NOMO-1 (cell line): ENCODE results near the gene HTR6.

Experiments used
- DNase-seq, 2 experiments: peaks; one replicate each; lab custom pipeline; 2025; ENCODE audit not compliant: unreplicated experiment in 2 of 2; lab: John Stamatoyannopoulos, UW

Gene HTR6

DNA sequence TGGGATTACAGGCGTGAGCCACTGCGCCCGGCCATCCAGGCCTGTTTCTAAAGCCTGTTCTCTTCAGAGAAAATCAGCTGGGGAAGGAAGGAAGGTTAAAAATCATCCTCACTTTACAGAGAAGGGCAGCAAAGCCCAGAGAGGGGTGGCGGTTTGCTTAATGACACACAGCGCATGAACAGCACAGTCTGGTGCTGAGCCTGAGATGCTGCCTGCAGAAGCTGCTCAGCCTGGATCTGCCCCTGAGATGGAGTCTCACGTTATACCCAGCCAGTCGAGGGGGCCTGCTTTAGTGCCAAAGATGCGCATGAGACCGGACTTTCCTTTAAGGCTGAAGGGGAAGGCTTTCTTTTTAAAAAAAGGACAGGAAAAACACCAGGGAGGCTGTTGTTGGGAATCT is 21.3 kb downstream of the HTR6 start:
- DNase-seq = no peak

DNA sequence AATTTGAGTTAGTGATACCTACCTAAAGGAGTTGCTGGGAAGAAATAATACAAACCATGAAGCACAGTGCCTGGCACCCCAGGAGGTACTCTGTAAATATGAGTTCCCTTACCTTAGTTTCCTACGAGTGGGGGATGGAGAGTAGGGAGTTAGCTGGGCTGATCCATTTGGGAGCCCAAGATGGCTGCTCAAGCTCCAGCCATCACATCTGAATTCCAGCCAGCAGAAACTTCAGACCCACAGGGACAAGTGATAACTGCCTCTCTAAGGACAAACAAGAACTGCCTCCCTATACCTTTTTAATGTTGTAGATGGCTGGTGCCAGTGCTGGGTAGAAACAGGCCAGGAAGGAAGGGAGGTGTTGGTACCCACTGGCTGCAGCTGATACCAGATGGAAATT is 22.7 kb downstream of the HTR6 start:
- no peak for DNase-seq

GRCh38 chr1:19688041-19688842 is 23.6 kb downstream of the HTR6 start:
- no peak for DNase-seq

GRCh38 chr1:19689085-19689757 is 24.5 kb downstream of the HTR6 start:
- DNase-seq = no peak

DNA sequence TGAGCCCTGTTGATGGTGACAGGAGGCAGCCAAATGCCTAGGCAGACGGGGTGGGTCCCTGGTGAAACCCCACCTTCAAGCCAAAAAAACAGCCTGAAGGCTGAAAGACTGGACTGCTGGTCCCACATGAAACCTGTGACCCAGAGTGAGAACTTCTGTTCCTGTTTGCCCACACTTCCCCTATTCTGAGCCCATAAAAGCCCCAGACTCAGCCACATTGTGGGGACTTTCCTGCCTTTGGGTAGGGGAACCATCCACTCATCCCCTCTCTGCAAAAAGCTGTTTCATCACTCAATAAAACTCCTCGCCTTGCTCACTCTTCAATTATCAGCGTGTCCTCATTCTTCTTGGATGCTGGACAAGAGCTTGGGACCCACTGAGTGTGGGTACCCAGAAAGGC is 25.2 kb downstream of the HTR6 start:
- no peak for DNase-seq

DNA sequence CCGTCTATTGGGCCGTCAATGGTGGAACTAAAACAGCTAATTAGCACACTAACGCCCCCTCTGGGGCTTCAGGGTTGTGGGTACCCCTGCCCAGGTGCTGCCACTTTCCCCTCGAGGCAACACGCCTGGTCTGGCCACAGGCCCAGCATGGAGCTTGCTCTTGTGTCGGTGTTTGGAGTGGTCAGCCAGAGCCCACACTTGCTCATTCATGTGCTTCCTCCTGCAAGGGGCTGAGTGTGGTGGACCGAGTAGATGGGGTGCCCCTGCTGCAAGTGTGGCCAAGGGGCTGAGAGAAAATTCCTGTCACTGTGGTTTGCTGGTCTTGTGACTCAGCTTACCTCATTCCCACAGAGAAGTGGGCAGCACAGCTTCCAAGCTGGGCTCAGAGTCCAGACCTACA is 25.7 kb downstream of the HTR6 start:
- no peak for DNase-seq

DNA sequence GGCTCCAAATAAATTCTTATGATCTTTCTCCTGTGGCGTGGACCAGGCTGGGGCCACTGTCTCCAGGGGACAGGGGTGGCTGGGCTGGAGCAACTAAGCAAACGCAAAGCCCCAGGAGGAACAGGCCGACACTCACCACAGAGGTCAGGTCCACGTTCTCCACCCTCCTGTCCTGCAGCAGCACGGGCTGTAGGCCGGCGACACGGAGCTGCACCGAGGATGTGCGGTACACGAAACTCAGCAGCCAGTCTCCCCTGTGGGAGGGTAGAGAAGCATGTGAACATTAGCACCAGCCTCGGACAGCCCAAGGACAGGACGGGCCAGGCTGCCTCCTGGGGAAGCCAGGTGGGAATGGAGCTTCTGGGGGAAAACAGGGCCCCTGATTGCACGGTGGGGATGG is 29.6 kb downstream of the HTR6 start:
- DNase-seq = no peak

- DNase-seq = no peak
These were observed 31.1 kb downstream of the HTR6 start for GRCh38 chr1:19695772-19696171.

- DNase-seq = no peak
These were observed 32.1 kb downstream of the HTR6 start for GRCh38 chr1:19696820-19697219.

DNA sequence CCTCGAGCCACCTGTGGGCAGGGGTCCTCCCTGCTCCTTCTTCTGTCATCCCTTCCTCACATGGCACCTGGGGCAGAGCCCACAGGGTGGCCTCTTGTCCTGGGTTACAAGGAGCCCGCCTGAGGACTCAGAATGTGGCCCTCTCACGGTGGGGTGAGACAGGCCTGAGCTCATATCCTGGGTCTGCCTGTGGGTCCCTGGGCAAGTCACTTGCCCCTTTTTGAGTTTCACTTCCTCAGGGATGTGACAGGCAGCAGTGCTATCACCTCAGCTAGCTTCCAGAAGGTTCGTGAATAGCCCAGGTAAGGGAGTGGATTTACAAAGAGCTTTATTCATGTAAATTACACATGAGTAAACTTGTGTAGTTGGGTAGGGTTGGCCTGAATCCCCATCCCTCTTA is 33.5 kb downstream of the HTR6 start:
- DNase-seq = no peak

DNA sequence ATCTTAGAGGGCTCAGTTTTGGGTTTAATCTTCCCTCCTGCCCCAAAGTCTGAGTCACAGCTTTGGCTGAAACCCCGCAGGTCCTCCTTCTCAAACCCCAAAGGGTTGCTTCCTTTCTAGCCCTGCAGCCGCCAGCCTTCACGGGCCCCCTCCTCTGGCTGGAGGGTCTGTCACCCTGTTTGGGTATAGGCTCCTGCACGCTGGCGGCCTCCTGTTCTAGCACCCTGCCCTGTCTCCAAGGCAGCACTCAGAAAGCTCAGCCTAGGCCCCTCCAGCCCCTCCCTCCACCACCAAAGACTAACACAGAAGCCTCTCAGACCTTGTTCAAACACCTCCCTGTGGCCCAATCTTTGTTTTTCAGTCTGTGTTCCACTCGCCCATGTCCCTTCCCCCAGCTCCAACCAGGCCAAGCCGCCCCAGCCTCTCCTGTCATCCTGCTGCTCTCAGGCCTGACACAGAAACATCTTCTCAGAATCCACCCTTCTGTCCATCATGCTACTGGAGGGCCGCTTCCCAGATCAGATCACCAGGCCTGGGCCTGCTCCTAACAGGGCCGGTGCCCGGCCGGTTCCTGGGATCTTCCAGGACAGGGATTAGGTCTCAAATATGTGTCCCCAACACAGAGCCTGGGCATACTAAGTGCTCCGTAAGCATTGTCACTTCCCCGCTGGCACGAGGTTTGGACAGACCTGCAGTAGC is 35.6 kb downstream of the HTR6 start:
- DNase-seq = no peak

- no peak for DNase-seq
These were observed 38.6 kb downstream of the HTR6 start for GRCh38 chr1:19703280-19703679.

GRCh38 chr1:19704247-19705113 is 39.8 kb downstream of the HTR6 start:
- peak in 1 of 2 experiments; percentile 9 for DNase-seq

DNA sequence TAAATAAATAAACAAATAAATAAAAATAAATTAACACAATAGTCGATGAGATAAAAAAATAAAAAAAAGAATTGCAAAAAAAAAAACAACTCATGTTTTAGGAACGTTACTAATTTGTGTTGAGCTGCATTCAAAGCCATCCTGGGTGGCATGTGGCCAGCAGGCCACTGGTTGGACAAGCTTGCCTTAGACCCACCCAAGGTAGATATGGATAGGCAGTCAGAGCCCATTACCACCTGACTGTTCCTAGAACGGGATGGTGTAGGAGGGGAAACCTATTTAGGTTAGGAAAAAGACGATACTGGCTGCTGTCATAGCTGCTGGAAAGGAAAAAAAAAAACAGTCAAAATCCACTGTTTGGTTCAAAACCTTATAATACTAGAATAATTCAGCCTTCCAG is 40.8 kb downstream of the HTR6 start:
- DNase-seq = no peak

DNA sequence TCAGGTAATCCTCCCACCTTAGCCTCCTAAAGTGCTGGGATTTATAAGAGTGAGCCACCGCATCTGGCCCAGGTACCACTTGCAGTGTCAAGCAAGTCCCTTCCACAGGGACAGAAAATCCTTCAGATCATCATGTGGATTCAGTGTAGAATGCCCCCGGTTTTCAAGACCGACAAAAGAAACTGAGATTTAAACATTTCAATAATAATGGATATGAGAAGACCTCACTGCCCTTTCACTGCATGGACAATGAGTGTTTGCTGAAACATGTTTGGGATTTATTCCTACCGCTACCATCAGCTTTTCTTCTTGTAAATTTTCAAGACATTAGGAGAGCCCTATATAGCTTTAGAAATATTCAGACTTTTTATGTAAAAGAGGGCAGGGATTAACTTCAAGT is 41.5 kb downstream of the HTR6 start:
- DNase-seq = no peak

- DNase-seq = no peak
These were observed 44.0 kb downstream of the HTR6 start for GRCh38 chr1:19708567-19709110.

DNA sequence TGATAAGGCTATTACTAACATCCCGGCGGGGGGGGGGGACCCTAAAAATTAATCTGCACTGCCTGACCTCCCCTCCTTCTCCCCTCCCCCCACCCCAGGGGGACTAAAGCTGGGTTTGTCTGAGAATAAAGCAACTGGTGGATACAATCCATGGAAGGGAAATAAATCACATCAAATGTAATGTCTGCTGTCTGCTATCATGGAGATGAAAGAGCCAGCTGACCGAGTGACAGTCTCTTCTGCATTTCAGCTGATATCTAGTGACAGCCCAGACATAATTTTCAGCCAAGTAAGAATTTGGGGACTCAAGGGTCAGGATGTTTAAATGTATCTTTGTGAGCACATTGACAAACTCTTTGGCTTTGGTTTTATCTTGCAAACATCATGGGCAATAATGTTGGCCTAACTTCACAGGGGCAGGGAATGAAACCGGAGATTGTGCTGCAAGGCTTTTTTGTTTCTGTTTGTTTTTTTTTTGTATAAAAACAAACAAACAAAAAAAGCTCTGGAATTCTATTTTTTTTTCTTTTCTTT is 44.7 kb downstream of the HTR6 start:
- DNase-seq = no peak

GRCh38 chr1:19710825-19711611 is 46.3 kb downstream of the HTR6 start:
- DNase-seq = no peak

- no peak for DNase-seq
These were observed 48.3 kb downstream of the HTR6 start for GRCh38 chr1:19712928-19713327.
